Posterior vena cava (tissue), 2 donors: ENCODE results near the gene SLC22A8. TPM values are rescaled to one million over a fixed set of nuclear protein-coding genes. Genes with fewer than 3 reads are reported as not detected.
"Not testable (repeated sequence)": the region's sequence is repeated elsewhere in the genome, so short reads cannot be mapped to it uniquely, and the experiment has no call there.

Source experiments
- DNase-seq: peaks from one replicate; pipeline ENCODE4 v3.0.0-alpha.2; 2020; ENCODE audit warnings: low spot score
- intact Hi-C, 2 donors: fragments of 100-400 bp; cut with DNase I; formaldehyde crosslinking; loops; one replicate each; pipeline versions ENCODE4 v1.14.1 to v1.14.2; 2022 to 2023
- total RNA-seq, 2 donors: library from RNA; stranded (reverse); fragmentation: NEBNext Ultra II Directional; extraction: Animal tissue kit (Norgen Biotek cat#: 25700); gene quantifications; one replicate each; pipeline ENCODE4 v1.2.1, GENCODE V29; 2021
- donor health status: DM: yes; HTN: yes; CAD: no.
- donor health status: DM: yes; HTN: yes; CAD: no.

Gene SLC22A8
- total RNA-seq, 2 donors from 2014 or later, result not detected

DNA sequence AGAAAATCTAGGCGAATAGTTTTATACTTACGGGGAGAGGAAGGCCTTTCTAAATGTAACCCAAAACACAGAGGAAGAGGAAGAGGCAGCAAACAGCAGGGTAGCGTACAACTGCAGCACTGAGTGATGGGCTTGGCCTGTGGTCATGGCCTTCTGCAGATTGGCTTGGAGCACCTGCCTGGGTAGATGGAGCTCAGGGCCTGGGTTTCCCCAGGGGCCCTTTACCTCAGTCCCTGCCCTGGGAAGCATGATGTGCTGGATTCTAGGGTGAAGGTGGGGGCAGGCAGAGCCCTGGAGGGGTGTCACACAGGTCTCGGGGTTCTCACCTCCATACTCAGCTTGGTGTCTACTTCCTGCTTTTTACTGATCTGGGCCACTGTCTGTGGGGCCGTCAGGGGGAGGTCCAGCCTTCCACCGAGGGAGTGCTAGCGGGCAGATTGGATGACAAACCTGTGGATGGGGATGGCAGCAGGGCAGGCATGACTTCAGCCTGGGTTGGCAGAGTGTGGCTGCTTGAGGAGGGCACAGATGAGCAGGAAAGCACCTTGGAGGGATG lies 66.8 kb downstream of the SLC22A8 start:
- intact Hi-C loops, result no loop called here
- DNase-seq, result no peak

GRCh38 chr11:62945538-62945937 lies 70.1 kb downstream of the SLC22A8 start:
- intact Hi-C loops, DNase-seq: not testable (repeated sequence)

Other genes with a start within 250 kb of the SLC22A8 start
- 10 to 100 TPM; 11.3 to 12.9 TPM for gene TAF6L, start 244.4 kb downstream of the SLC22A8 start, total RNA-seq
- gene TMEM179B, start 228.4 kb downstream of the SLC22A8 start, total RNA-seq, result 10 to 100 TPM; 23.7 to 33.0 TPM
- gene TMEM223, start 223.8 kb downstream of the SLC22A8 start, total RNA-seq, result 1 to 10 TPM; 8.9 to 10.0 TPM
- gene NXF1, start 210.4 kb downstream of the SLC22A8 start, total RNA-seq, result 10 to 100 TPM; 53.0 to 58.1 TPM
- gene STX5, start 183.8 kb downstream of the SLC22A8 start, total RNA-seq, result 10 to 100 TPM; 32.8 to 34.0 TPM
- not detected for gene TEX54, start 183.0 kb downstream of the SLC22A8 start, total RNA-seq
- gene WDR74, start 176.3 kb downstream of the SLC22A8 start, total RNA-seq, result 10 to 100 TPM; 38.5 to 45.6 TPM
- gene SLC3A2, start 134.9 kb downstream of the SLC22A8 start, total RNA-seq, result 100 to 1,000 TPM in 1 of 2 donors, 10 to 100 TPM in 1; 89.4 to 114 TPM
- gene CHRM1, start 94.5 kb downstream of the SLC22A8 start, total RNA-seq, result not detected
- not detected for gene SLC22A6, start 30.9 kb downstream of the SLC22A8 start, total RNA-seq
- not detected for gene SLC22A24, start 128.4 kb upstream of the SLC22A8 start, total RNA-seq
- not detected for gene SLC22A25, start 227.8 kb upstream of the SLC22A8 start, total RNA-seq